NCI-H345 (cell line): ENCODE measurements around the gene OSER1.

ENCODE experiments used
- DNase-seq: peaks from one replicate; lab custom pipeline; 2025; lab: John Stamatoyannopoulos, UW

The OSER1 gene

GRCh38 chr20:44174996-44175765 is 35.4 kb downstream of the OSER1 start:
- DNase-seq: no peak

DNA sequence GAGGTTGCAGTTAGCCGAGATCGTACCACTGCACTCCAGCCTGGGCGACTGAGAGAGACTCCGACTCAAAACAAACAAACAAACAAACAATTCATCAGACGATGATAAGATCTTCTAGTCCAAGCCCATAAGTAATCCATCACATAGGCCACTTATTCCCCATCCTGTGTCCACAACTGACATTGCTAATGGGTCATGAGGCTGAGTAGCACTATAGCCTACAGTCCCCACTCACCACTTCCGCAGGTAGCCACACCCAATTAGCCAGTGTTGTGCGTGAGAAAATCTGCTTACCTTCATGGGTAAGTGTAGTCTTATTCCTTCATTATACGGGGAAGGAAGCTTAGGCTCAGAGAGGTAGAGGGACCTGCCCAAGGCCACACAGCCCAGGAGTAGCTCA is 36.7 kb downstream of the OSER1 start:
- no peak for DNase-seq

GRCh38 chr20:44173116-44173515 is 37.5 kb downstream of the OSER1 start:
- no peak for DNase-seq

DNA sequence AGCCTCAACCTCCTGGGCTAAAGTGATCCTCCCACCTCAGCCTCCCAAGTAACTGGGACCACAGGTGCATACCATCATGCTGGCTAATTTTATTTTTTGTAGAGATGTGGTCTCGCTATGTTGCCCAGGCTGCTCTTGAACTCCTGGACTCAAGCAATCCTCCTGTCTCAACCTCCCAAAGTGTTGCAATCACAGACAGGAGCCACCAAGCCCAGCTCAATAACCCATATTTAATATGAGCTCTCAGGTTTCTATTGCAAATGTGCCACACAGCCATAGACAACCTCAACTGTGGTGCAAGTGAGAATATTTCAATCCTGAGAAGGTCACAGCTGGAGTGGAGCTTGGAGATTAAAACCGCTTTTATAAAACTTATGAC is 38.0 kb downstream of the OSER1 start:
- DNase-seq: no peak

DNA sequence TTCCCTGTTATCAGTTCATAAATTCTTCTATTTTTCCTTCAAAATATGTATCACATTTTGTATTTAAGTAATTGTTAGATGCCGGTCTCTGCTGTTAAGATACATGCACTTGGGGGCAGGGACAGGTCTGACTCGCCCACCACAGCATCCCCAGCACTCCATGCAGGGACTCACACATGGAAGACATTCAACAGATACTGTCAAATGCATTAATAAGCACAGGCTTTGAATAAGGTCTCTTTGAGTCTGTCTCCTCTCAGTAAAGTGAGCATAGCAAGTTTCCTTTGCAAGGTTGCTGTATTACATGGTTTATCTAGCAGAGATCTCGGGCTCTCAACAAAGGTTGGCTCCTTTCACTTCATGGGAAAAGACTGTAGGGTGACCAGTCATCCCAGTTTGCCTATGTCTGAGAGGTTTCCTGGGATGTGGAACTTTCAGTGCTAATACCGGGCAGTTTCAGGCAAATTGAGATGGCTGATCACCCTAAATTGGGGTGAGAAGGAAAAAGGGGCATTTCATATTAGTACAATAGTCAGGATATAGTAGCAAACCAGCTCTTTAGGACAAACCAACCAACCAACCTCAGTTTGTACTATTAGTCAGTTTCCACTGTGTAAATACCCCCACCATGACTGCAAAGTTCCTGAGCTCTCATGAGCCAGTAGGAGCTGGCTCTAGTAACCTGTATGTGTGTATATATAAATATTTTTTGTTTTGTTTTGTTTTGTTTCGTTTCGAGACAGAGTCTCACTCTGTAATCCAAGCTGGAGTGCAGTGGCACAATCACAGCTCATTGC is 38.6 kb downstream of the OSER1 start:
- DNase-seq: no peak

DNA sequence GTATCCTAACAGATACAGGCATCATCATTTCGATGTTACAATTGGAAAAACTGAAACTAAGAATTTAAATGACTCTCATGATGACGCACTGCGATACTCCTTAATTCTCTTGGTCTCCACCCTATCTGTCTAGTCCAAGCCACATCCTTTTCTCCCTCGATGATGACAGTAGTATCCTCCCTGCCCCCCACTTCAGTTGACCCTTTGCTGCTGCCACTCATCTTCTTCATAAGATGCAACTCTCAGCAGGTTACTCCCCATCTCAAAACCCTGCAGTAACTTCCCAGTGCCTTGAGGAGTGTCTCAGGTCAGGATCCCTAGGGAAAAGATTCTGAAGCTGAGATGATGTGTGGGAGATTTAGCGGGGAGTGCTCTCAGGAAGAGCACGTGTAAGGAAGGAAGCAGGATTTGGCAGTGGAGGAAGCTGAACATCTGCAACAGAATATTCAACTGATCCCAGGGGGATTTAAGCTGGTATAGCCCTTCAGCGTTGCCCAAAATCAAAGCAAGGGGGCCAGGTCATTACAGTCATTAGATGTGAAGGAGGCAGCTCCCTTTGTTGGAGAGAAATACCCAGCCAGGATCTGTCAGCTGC is 39.7 kb downstream of the OSER1 start:
- DNase-seq: no peak

DNA sequence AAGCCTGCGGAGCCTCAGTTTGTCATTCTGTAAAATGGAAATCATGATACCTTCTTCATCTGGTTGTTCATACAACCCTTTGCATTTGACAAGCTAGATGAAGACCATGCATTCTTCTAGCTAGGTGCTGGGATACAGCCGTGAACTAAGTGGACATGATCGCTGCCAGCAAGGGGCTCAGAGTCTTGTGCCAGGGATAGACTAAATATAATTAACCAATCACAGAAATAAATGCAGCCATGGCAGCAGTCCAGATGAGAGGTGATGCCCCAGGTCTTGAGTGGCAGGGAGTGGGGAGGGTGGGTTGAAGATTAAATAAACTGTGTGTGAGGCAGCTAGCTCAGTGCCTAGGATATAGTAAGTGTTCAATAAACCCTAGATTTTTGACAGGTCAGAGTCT is 42.8 kb downstream of the OSER1 start:
- no peak for DNase-seq

GRCh38 chr20:44166477-44166876 is 44.1 kb downstream of the OSER1 start:
- DNase-seq: no peak

- DNase-seq: no peak
Observed at GRCh38 chr20:44166008-44166407, 44.6 kb downstream of the OSER1 start.

DNA sequence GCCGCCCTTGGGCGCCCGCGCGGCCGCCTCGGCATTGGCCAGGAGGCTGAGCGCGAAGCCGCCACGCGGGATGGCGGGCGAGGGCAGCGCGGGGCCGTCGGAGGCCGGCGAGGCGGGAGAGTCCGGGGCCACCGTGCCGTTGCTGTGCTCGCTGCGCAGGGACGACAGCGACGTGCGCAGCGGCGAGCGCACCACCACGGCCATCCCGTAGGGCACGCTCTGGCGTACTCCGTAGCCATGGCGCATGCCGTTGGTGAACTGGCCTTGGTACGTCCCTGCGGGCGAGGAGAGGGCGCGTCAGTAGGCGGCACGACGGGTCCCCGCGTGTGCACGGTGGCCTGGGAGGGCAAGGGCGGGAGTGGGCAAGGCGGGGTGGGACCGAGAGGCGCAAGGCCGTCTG is 50.4 kb downstream of the OSER1 start:
- DNase-seq: no peak

- DNase-seq: no peak
Observed at GRCh38 chr20:44159711-44160110, 50.9 kb downstream of the OSER1 start.

GRCh38 chr20:44159125-44159524 is 51.4 kb downstream of the OSER1 start:
- no peak for DNase-seq

GRCh38 chr20:44157061-44157460 is 53.5 kb downstream of the OSER1 start:
- no peak for DNase-seq

GRCh38 chr20:44154521-44155001 is 56.0 kb downstream of the OSER1 start:
- no peak for DNase-seq

- DNase-seq: no peak
Observed at GRCh38 chr20:44153636-44154043, 56.9 kb downstream of the OSER1 start.

- DNase-seq: no peak
Observed at GRCh38 chr20:44151621-44152416, 58.8 kb downstream of the OSER1 start.

DNA sequence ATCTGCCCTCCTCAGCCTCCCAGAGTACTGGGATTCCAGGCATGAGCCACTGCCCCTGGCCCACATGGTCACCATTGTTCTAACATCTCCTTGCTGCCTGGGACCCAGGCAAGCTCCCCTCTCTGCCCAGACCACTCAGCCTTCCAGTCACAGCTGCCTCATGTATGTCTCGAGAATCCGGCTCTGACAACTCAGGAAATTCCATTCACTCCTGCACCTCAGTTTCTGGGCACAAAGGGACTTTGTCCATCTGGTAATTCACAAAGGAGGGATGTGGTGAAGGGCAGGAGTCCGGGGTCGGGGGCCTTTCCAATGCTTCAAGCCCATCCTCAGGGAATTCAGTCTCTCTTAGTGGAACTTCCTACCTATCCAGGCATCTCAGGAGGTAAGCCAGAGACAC is 64.3 kb downstream of the OSER1 start:
- DNase-seq: no peak
